ENCODE measurements around the gene RAVER2.

RAVER2 gene

DNA sequence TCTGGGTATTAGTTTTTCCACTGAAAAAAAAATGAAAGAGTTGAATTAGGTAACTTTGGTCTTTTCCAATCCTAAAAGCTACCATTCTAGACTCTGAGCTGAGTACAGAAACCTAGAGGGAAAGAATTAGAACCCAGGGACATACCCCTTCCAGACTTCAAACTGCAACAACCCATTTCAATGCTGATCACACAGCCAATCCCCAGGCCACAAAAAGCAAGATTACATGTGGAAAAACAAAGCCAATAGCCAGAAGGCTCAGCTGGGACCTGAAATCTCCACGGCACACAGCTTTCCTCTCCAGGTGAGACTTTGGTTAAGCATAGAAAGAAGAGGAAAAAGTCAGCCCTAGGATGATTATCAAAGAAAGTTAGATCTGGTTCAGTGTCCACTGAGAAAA lies 132.7 kb downstream of the RAVER2 start:
- no peak for DNase-seq (ENCODE audit: low spot score)

DNA sequence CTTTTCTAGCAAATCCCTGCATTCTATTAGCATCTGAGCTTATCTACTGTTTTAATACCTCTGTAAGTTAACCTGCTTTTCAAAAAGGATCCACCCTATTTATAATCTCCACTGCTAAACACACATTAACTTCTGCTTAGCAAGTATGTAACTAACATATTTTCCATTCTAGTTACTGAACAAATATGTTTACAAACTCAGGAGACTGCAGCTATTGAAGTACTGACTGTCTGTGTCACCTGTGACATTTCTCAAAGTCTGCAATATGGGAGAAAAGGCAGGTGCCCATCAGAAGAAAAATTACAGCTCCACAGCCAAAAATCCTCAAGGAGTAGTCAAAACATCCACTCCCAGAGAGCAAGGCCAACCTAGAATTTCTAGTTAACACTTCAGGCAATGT lies 133.2 kb downstream of the RAVER2 start:
- no peak for DNase-seq (ENCODE audit: low spot score)

DNA sequence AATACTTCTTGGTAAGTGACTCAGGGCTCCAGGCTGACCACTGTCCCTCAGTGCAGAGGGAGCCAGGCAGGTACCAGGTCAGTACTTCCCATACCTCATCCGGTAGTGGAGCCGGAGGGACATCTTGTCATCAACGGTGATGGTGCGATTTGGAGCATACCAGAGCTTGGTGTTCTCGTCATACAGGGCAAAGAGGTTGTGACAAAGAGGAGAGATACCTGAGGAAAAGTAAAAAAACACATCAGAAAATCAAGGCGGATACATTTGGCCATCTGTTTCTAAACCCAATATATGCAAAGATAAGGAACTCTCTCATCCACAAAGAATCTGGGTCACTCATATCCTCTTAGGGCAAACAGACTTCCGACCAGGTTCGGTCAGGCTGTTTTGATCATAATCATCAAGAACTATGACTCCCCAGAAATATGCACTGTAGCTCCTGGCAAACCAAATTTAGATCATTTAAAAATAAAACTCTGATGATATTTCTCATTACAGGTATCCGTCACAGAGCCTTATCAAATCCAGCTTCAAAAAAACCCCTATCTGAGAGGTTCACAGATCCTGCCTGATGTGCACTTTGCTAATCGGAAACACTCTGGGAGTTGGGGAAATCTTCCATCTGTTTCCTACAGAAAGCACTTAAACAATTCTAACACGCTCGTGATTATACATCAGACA lies 134.2 kb downstream of the RAVER2 start:
- no peak for DNase-seq (ENCODE audit: low spot score)

DNA sequence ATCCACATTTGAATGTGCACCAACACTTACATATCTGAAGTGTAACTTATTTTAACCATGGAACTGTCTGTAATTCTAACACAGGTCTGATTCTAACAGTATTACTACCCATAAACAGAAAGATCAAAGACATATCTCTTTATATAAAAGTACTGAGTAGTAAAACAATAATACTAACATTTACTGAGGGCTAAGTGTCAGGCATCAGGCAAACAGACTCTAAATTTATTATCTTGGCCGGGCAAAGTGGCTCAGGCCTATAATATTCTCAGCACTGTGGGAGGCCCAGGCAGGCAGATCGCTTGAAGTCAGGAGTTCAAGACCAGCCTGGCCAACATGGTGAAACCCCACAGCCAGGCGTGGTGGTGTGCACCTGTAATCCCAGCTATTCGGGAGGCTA lies 135.6 kb downstream of the RAVER2 start:
- no peak for DNase-seq (ENCODE audit: low spot score)

DNA sequence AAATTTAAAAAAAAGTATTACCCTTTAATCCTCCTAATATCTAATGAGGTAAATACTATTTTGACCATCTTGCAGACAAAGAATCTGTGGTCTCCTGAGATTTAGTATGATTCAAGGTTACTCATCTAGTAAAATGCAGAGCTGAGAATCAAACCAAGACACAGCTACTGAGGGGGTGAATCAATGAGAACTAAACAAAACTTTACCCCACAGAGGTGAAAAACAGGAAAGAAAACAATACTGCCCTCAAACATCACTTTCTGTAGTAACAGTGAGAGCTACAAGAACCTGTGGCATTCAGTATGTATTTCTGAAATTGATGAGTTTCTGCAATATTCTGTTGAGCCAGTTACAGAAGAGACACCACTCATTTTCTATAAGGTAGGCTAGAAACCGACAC lies 136.4 kb downstream of the RAVER2 start:
- DNase-seq (ENCODE audit: low spot score) = no peak
